Nucleus accumbens (tissue), 56 donors: ENCODE data around the gene DENND4C.
"Not testable (repeated sequence)": the region's sequence is repeated elsewhere in the genome, so short reads cannot be mapped to it uniquely, and the experiment has no call there.

ENCODE experiments used
- DNase-seq, 56 donors: peaks; one replicate each; lab custom pipeline; 2025; lab: John Stamatoyannopoulos, UW

Gene DENND4C

DNA sequence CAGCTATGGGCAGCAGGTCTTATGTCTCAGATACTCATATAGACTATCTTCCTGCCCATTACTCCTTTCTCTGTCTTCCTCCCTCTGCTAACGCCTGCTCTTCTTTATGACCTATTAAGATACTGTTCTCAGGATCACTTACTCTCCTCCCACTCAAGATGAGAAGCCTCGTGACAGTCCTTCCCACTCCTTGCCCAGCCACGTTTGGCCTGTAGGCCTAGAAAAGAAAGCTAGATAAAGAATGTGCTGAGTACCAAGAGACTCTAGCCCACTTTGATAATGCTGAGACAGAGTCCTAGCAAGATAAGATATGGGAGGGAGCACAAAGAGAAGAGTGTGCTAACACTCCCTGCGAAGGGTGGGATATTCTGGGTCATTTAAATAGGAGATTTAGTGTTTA, 6.8 kb upstream of the DENND4C start:
- DNase-seq: no peak

- DNase-seq: no peak
Observed at GRCh38 chr9:19224563-19224962, 5.9 kb upstream of the DENND4C start.

DNA sequence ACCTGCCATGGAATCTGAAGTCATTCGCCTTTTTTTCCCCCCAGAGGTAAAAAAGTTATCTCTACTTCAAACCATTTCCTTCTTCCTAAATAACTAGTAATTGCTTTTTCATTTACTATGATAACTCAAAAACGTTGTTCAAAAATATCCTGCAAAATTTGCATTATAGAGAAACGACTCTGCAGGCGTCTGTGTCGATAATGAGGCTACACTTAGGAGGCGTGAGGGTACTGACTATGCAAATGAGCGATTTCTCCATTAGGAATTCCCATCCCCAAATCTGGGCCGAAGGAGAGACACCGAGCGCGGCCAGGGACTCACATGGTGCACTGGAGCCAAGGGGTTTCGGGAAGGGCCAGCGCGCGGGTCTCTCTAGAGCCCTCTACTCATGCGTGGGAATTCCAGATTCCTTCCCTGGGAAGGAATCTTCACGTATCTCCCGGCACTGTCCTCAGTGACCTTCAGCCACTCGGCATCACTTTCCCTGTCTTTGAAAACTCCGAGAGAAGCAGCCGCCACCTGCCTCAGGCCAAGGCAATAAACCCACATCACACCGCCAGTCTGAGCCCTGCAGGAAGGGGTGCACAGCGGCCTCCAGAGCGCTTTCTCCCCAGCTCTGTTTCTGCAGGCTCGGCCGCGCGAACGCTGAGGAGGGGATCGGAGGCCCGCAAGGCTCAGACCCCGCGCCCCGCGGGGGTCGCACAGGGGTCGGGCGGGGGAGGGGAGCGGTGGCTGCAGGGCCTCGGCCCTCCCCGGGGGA, 718 bp upstream of the DENND4C start:
- DNase-seq: peak in 27 of 56 donors; percentile 30 to 90 (median 71)

DNA sequence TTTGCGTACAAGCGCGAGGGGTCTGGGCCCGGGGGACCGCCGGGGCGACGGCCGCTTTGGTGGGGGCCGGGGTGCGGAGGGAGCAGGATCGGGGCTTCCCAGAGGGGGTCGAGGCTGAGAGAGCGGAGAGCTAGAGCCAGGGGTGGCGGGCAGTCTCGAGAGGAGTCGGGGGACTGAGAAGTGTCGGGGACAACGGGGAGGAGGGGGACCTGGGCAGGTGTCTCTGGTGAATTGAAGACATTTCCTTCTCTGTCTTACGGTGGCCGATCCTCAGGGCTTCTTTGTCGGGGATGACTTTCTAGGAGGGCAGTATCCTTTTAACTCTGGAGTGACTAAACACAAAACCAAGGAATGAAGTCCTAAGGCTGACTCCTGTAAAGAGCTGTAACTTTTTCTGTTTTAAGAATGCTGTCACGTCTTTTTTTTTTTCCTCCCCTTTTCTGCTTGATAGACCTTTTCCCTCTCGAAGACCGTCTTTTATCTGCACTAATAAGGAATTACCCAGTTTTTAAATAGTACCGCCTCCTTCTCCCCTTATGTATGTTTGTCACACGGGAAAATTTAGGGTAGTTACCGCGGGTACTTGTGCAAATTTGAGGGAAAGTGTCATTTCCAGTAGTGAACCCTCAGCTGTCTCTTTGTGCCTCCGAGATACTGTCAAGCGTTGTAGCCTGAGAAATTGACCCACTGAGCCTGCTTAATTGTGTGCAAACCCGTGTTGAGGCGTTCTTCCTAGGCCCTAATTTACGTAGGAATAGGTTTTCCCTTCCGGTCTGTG, 822 bp downstream of the DENND4C start:
- DNase-seq: peak in 19 of 56 donors; percentile 3 to 72 (median 53)

DNA sequence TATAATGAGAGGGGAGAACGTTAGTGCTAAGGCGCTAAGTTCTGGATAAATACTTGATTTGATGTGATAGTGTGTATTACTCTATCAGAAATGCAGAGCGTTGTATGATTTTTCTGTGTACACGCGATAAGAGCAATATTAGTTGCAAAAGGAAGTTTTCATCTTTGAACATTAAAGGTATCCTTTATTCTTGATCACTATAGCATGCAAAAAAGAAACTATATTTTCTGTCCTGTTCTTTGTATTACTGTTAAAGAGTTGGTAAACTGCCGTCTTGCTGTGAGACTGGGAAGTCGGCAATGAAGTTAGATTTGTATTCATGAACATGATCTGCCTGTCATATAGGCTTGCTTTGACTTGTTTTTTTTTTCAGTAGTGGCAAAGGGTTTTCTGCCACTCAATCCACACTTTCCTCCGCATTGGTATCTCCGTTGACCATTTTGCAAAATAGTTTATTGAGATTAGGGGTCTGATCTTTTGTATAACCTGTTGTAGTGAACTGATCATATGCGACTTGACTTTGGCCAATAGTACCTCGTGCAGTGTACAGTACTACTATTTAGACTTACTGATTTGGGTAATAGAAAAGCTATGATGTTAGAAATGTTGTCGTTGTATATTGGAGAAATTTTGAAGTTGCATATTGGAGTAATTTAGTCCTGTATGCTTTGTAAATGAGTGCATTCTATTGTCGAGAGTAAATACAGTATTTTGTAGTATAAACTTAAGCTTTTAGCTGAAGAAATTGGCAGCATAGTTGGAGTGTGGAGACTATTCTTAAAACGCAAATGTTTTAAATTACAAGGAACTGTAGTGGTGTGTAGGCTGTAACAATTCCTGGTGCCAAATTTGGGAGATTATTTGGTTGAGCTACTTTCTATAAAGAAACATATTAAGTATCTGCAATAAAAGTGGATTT, 1.7 kb downstream of the DENND4C start:
- DNase-seq: peak in 1 of 56 donors; percentile 6

GRCh38 chr9:19232823-19233194, 2.3 kb downstream of the DENND4C start:
- DNase-seq: no peak

- DNase-seq: no peak
Observed at GRCh38 chr9:19233344-19233743, 2.9 kb downstream of the DENND4C start.

- no peak for DNase-seq
Observed at GRCh38 chr9:19239955-19240354, 9.5 kb downstream of the DENND4C start.

GRCh38 chr9:19241728-19242127, 11.2 kb downstream of the DENND4C start:
- DNase-seq: no peak

DNA sequence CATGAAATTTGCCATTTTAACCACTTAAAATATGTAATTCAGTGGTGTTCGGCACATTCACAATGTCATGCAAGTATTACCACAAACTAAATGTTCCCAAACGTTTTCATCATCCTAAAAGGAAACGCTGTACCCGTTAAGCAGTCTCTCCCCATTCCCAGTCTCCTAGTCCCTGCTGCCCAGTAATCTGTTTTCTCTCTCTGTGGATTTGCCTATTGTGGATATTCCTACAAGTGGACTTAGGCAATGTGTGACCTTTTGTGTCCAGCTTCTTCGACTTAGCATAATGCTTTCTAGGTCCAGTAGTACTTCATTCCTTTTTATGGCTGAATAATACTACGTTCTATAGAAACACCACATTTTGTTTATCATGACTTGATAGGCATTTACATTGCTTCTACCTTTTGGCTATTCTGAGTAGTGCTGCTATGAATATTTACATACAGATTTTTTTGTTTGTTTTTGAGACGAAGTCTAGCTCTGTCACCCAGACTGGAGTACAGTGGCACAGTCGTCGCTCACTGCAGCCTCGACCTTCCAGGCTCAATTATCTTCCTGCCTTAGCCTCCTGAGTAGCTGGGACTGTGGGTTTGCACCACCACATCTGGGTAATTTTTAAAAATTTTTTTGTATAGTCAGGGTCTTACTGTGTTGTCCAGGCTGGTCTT, 13.0 kb downstream of the DENND4C start:
- no peak for DNase-seq

DNA sequence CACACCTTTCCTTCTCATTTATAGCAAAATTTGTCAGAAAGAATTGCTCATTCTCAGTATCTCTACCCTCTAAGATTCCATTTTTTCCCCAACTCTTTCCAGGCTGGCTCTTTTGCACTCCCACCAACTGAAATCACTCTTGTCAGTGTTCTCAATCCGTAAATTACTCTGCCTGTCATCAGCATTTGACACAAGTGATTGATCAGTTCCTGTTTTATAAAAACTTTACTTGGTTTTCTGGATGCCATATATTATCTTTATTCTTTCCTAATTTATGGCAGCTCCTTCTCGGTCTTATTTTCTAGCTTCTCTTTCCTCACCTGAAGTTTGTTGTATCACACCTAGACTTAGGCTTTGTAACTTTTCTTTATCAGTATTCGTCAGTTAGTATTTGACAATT, 16.4 kb downstream of the DENND4C start:
- no peak for DNase-seq

GRCh38 chr9:19247420-19247819, 16.9 kb downstream of the DENND4C start:
- no peak for DNase-seq

DNA sequence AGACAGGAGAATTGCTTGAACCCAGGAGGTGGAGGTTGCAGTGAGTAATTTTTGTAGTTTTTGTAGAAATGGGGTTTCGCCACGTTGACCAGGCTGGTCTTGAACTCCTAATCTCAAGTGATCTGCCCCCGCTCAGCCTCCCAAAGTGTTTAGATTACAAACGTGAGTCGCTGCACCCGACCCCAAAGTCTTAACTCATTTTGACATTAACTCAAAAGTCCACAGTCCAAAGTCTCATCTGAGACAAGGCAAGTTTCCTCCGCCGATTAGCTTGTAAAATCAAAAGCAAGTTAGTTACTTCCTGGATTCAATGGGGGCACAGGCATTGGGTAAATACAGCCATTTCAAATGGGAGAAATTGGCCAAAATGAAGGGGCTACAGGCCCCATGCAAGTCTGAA, 19.9 kb downstream of the DENND4C start:
- DNase-seq: not testable (repeated sequence)

DNA sequence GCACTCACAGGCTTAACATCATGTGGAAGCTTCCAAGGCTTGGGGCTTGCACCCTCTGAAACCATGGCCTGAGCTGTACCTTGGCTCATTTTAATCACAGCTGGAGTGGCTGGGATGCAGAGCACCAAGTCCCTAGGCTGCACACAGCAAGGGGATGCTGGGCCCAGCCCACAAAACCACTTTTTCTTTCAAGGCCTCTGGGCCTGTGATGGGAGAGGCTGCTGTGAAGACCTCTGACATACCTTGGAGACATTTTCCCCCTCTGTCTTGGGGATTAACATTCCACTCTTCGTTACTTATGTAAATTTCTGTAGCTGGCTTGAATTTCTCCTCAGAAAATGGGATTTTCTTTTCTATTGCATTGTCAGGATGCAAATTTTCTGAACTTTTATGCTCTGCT, 20.7 kb downstream of the DENND4C start:
- not testable (repeated sequence) for DNase-seq

DNA sequence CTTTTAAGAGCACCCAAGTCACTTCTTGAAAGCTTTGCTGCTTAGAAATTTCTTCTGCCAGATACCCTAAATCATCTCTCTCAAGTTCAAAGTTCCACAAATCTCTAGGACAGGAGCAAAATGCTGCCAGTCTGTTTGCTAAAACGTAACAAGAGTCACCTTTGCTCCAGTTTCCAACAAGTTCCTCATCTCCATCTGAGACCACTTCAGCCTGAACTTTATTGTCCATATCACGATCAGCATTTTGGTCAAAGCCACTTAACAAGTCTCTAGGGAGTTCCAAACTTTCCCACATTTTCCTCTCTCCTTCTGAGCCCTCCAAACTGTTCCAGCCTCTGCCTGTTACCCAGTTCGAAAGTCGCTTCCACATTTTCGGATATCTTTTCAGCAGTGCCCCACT, 21.1 kb downstream of the DENND4C start:
- not testable (repeated sequence) for DNase-seq

DNA sequence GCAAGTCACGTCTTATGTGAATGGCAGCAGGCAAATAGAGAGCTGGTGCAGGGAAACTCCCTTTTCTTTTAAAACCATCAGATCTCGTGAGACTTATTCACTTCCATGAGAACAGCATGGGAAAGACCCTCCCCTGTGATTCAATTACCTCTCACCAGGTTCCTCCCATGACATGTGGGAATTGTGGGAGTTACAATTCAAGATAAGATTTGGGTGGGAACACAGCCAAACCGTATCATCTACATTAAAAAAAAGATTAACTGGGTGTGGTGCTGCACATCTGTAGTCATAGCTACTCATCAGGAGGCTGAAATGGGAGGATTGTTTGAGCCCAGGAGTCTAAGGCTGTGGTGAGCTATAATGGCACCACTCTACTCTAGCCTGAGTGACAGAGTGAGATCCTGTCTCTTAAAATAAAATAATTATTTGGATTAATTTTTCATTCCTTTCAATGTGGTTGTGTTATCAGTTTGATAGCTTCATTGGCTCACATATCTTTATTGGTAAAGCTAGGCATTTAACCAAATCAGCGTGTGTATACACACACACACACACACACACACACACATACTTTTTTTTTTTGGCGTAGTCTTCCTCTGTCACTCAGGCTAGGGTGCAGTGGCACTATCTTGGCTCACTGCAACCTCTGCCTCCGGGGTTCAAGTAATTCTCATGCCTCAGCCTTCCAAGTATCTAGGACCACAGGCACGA, 21.8 kb downstream of the DENND4C start:
- DNase-seq: no peak

DNA sequence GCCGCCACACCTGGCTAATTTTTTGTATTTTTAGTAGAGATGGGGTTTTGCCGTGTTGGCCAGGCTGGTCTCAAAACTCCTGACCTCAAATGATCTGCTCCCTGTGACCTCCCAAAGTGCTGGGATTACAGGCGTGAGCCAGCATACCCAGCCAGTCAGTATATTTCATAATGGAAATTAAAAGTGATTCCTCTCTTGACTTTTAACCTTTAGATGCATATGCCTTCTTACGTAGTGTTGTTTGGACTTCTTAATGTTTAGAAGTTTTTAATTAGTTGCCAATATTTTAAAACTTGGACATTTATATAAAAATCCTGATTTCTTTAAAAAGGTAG, 22.4 kb downstream of the DENND4C start:
- DNase-seq: no peak

GRCh38 chr9:19255112-19255511, 24.6 kb downstream of the DENND4C start:
- DNase-seq: no peak

GRCh38 chr9:19255821-19256220, 25.3 kb downstream of the DENND4C start:
- no peak for DNase-seq
